AG04449 (cell line): Measurements from ENCODE around the gene STN1.

Source experiments
- CTCF ChIA-PET: fragments of 350-600 bp; formaldehyde crosslinking; extraction: SDS; loops from one replicate; lab custom pipeline; 2021; ENCODE audit warnings: antibody characterized with exemption; lab: Yijun Ruan, JAX
- POLR2A ChIA-PET: fragments of 400-600, 350-600 bp; formaldehyde crosslinking; extraction: SDS; loops from one replicate; lab custom pipeline; 2020; ENCODE audit warnings: antibody characterized with exemption, inconsistent platforms; lab: Yijun Ruan, JAX
- DNase-seq: peaks from one replicate; pipeline ENCODE4 v3.0.0-alpha.2; 2010; ENCODE audit warnings: low read depth, low spot score
- H3K4me3 ChIP-seq: 2 replicates; pipeline ENCODE4 v1.5.1; 2011; ENCODE audit warnings: low read depth, mild to moderate bottlenecking, control low read depth, low read length
- TF ChIP-seq, protein P1 (sequence below): IDR thresholded peaks from one replicate; pipeline ENCODE4 v1.5.1; 2011; ENCODE audit warnings: mild to moderate bottlenecking, moderate library complexity, low read length, control low read depth, inconsistent platforms; ENCODE audit not compliant: insufficient read depth; ENCODE audit errors: missing control alignments

The STN1 gene

DNA sequence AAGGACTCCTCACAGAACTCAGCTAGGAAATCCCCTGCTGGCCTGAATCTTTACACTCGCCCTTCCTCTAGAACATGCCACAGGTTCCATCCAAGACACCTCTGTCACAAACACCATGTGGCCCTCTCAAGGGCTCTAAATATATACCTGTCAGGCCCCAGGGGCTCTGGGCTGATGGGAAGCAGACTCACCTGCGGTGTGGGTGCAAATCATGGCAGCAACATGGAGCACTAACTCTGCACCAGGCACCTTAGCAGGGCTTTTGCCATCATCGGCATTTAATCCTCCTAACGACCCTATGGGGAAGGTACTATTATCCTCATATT, 80.0 kb downstream of the STN1 start:
- ChIA-PET POLR2A (no interaction called here), CTCF (interaction anchor here (1.0 to 2.2 kb wide), 2 partner anchors 74 to 85 kb away, joined by 3 to 5 read pairs; no protein-coding TSS in a partner anchor)
- no peak overlapping the region for H3K4me3 ChIP-seq
- TF ChIP-seq, protein P1, sequence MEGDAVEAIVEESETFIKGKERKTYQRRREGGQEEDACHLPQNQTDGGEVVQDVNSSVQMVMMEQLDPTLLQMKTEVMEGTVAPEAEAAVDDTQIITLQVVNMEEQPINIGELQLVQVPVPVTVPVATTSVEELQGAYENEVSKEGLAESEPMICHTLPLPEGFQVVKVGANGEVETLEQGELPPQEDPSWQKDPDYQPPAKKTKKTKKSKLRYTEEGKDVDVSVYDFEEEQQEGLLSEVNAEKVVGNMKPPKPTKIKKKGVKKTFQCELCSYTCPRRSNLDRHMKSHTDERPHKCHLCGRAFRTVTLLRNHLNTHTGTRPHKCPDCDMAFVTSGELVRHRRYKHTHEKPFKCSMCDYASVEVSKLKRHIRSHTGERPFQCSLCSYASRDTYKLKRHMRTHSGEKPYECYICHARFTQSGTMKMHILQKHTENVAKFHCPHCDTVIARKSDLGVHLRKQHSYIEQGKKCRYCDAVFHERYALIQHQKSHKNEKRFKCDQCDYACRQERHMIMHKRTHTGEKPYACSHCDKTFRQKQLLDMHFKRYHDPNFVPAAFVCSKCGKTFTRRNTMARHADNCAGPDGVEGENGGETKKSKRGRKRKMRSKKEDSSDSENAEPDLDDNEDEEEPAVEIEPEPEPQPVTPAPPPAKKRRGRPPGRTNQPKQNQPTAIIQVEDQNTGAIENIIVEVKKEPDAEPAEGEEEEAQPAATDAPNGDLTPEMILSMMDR: no peak
- no peak for DNase-seq

DNA sequence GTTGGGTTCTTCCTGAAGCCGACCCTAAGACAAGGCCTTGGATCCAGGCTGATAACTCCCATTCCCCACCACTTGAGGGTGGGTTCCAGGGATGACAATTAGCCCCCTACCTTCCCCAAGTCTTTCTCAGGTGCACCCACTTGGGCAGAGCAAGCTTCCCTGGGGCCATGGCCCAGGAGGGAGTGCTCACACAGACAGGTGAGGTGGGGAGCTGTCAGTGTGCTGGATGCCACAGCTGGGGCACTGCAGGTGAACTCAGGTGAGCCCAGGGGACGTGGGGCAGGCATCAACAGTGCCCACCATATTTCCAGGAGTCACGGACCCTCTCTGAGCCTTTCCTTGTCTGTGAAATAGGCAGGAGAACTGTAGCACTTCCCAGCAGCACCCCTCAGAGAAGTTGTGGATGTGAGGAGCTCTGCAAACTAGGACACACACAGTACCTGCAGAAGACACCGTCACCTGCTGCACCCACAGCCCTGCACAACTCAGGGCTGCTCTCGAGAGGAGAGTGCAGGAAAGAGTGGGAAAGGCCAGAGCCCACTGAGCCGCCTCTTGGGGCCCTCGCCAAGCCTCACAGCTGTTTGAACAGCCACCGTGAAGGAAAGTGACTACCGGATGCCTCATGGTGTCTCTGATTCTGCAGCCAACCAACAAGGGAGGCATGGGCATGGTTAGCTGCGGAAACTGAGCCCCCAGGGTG, 80.5 kb downstream of the STN1 start:
- no peak for DNase-seq
- ChIA-PET CTCF (interaction anchor here (0.9 to 2.2 kb wide), 3 partner anchors 13 to 73 kb away, joined by 3 to 5 read pairs (median 5); no protein-coding TSS in a partner anchor), POLR2A (no interaction called here)
- H3K4me3 ChIP-seq: no peak overlapping the region
- TF ChIP-seq, protein P1: no peak

DNA sequence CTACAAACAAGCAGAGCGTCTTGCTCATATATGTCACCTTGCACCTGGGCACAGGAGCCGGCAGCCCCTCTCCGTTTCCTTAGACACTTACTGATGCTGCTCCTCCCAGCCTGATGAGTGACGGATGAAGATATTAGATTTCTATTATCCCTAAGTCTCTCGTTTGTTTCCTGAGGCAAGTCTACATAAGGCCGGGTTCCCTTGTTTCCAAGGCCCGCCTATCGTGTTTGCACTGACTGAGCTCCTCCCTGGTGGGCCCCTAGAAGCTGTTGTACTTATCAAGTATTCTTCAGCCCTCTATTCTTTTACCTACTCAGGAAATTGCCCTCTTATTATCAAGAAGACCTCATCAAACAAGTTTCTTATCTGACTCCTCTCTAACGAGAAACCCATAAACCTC, 81.1 kb downstream of the STN1 start:
- CTCF ChIA-PET: interaction anchor here (0.9 to 1.4 kb wide), 2 partner anchors 13 to 15 kb away, joined by 3 to 5 read pairs; no protein-coding TSS in a partner anchor
- DNase-seq: no peak
- POLR2A ChIA-PET: no interaction called here
- no peak overlapping the region for H3K4me3 ChIP-seq
- TF ChIP-seq, protein P1: no peak

DNA sequence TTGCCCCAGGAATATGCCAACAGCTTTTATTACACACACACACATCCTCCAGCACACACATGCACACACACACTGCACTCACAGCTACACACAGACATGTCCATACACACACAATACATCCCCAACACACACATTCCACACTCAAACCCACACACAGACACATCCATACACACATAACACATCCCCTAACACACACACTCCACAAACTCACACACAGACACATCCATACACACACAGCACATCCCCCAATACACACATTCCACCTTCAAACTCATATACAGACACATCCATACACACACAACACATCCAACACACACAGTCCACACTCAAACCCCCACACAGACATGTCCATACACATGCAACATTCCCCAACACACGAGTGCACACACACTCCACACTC, 81.7 kb downstream of the STN1 start:
- POLR2A ChIA-PET: no interaction called here
- CTCF ChIA-PET: interaction anchor here (0.9 to 1.8 kb wide), 4 partner anchors 12 to 124 kb away, joined by 3 to 5 read pairs (median 4); no protein-coding TSS in a partner anchor
- TF ChIP-seq, protein P1: no peak

DNA sequence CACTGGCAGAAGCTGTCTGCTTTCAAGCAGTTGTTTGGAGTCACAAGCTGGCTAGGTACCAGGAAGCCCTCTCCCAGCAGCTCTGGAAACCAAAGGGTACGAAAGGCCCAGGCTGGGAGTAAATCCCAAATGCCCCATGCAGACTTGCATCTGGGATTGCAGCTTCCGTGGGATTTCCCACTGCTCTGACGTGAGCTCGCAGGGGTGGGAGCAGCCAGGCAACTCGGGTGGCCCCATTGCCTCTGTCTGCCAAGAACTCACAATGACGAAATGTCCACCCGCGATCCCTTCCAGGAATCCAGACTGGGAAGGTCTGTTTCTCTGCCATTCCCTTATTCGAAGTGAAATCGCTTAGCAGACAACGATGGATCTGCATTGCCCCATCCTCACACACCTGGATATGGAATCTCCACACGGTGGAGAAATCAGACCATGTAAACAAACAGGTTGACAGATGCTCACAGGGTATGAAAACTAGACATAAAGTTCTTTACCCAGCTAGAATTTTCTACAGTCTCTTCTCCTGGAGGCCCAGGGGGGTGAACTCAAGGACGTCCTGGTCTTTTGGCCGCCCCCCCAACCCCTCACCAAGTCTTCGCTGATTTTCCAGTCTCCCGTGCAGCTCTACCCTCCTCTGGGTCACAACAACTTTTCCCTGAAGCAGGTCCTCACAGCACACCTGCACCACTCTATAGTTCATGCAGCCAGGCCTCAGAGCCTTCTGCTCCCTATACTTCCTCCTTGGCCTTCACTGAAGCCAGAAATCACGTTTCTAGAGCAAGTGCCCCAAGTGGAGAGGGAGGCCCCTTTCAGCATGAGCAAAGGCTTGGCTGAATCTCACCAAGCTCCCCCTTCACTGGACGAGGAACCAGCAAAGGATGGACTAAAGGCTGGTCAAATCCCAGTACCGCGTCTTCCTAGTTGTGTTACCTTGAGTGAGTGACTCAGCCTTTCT, 82.6 kb downstream of the STN1 start:
- POLR2A ChIA-PET: no interaction called here
- CTCF ChIA-PET: interaction anchor here (0.9 to 1.8 kb wide), 4 partner anchors 16 to 123 kb away, joined by 3 to 5 read pairs (median 4); no protein-coding TSS in a partner anchor
- TF ChIP-seq, protein P1: no peak
- no peak for DNase-seq
- H3K4me3 ChIP-seq: no peak overlapping the region

More for the DNA sequence above, 81.7 kb downstream of the STN1 start:
- H3K4me3 ChIP-seq: no peak overlapping the region
- no peak for DNase-seq
